ENCODE data around the gene PLA1A. TPM values are rescaled to one million over a fixed set of nuclear protein-coding genes. Genes with fewer than 3 reads are reported as not detected.
A peak's percentile ranks its signal among the peaks of the same experiment; 100 is the strongest.

PLA1A gene
- total and polyA plus RNA-seq, 2 donors (not counting 1 experiment from before 2014, with no cell fraction given), result 0.27 to 0.28 TPM

GRCh38 chr3:119675188-119675874 lies 77.6 kb downstream of the PLA1A start:
- peak overlapping the region; percentile 95 for H3K27ac Mint-ChIP-seq
- ChIA-PET CTCF (interaction anchor here (0.7 to 1.4 kb wide), 6 partner anchors 12 to 792 kb away, joined by 3 to 7 read pairs (median 3); partner anchors contain the start of gene CD80), POLR2A (no interaction called here)
- Histone ChIP-seq H3K9ac (ENCODE audit: low read length) (no peak overlapping the region), H3K4me1 (ENCODE audit: control insufficient read depth in 2 of 2, insufficient read depth in 2 of 2, low read length in 2 of 2) (peaks cover 17% of the 10 kb centered on the region in 2 donors), H3K27me3 (replicated peaks in 1 of 4; ENCODE audit: control extremely low read depth in 1 of 4, control insufficient read depth in 3 of 4, insufficient read depth in 4 of 4, low read length in 3 of 4) (no peaks in the 10 kb centered on the region), H3K9me3 (ENCODE audit: control extremely low read depth in 1 of 3, control insufficient read depth in 2 of 3, insufficient read depth in 1 of 3, low read length in 2 of 3) (no peaks in the 10 kb centered on the region), H3K79me2 (ENCODE audit: control insufficient read depth, insufficient read depth, low read length) (peaks cover 16% of the 10 kb centered on the region), H3K36me3 (replicated peaks in 1 of 2; ENCODE audit: control extremely low read depth in 1 of 2, control insufficient read depth in 1 of 2, extremely low read depth in 1 of 2, insufficient read depth in 2 of 2, low read length in 1 of 2) (peaks cover under 1 to 42% of the 10 kb centered on the region in 2 experiments), H4K20me1 (ENCODE audit: control insufficient read depth, insufficient read depth, low read length, poor library complexity, severe bottlenecking) (no peaks in the 10 kb centered on the region), H3K4me3 (ENCODE audit: control extremely low read depth in 1 of 5, extremely low read depth in 1 of 5, insufficient read depth in 1 of 5, low read depth in 2 of 5, low read length in 4 of 5) (no peak overlapping the region), H3K27ac (ENCODE audit: low read length in 2 of 2) (peak overlapping the region in 1 of 2 donors; percentile 96), H2AFZ (ENCODE audit: insufficient read depth, low read depth, low read length, poor library complexity, severe bottlenecking) (no peak overlapping the region), H3K4me2 (replicated peaks; ENCODE audit: low read depth, low read length, poor library complexity, severe bottlenecking) (peak overlapping the region; percentile 83)
- TF ChIP-seq EZH2 (IDR thresholded peaks at IDR 0.05; ENCODE audit: borderline replicate concordance, insufficient read depth, low read depth, low read length, poor library complexity, severe bottlenecking) (no peak), CTCF (IDR thresholded peaks at IDR 0.05) (no peak)
- H3K4me1 Mint-ChIP-seq, result peaks cover 28% of the 10 kb centered on the region
- WGBS (ENCODE audit: insufficient coverage), result no CpG with 5 or more reads among the region's 5 CpGs
- no peaks in the 10 kb centered on the region for H3K27me3 Mint-ChIP-seq
- intact Hi-C loops (cut with micrococcal nuclease), result loop anchor here (5.0 to 10.0 kb wide), 2 partner anchors 93 to 669 kb away; partner anchors contain the start of gene LRRC58
- ATAC-seq (ENCODE audit: low read depth) (no peak), DNase-seq (no peak)
- peak overlapping the region; percentile 88 for H3K4me3 Mint-ChIP-seq
- H3K9me3 Mint-ChIP-seq (ENCODE audit: insufficient read depth), result no peaks in the 10 kb centered on the region

- Mint-ChIP-seq H3K9me3 (ENCODE audit: insufficient read depth) (no peaks in the 10 kb centered on the region), H3K27ac (peak overlapping the region; percentile 95), H3K27me3 (no peaks in the 10 kb centered on the region), H3K4me1 (peaks cover 27% of the 10 kb centered on the region), H3K4me3 (peak overlapping the region; percentile 88)
- DNase-seq, result no peak
- no CpG with 5 or more reads among the region's 1 CpG for WGBS (ENCODE audit: insufficient coverage)
- H3K27me3 ChIP-seq (replicated peaks in 1 of 4; ENCODE audit: control extremely low read depth in 1 of 4, control insufficient read depth in 3 of 4, insufficient read depth in 4 of 4, low read length in 3 of 4), result no peaks in the 10 kb centered on the region
- peak overlapping the region in 1 of 2 donors; percentile 96 for H3K27ac ChIP-seq (ENCODE audit: low read length in 2 of 2)
- POLR2A ChIA-PET, result interaction anchor here (0.8 to 1.6 kb wide), 4 partner anchors 25 to 178 kb away, joined by 3 to 9 read pairs (median 4); partner anchors contain the start of gene TIMMDC1
- no peak overlapping the region for H2AFZ ChIP-seq (ENCODE audit: insufficient read depth, low read depth, low read length, poor library complexity, severe bottlenecking)
- intact Hi-C loops (cut with micrococcal nuclease), result loop anchor here (5.0 to 10.0 kb wide), 2 partner anchors 94 to 669 kb away; partner anchors contain the start of gene LRRC58
- no peaks in the 10 kb centered on the region for H4K20me1 ChIP-seq (ENCODE audit: control insufficient read depth, insufficient read depth, low read length, poor library complexity, severe bottlenecking)
- CTCF ChIA-PET, result interaction anchor here (1.2 to 1.6 kb wide), 5 partner anchors 27 to 792 kb away, joined by 3 to 7 read pairs (median 4); partner anchors contain the start of gene CD80
- no peaks in the 10 kb centered on the region for H3K9me3 ChIP-seq (ENCODE audit: control extremely low read depth in 1 of 3, control insufficient read depth in 2 of 3, insufficient read depth in 1 of 3, low read length in 2 of 3)
- H3K4me3 ChIP-seq (ENCODE audit: control extremely low read depth in 1 of 5, extremely low read depth in 1 of 5, insufficient read depth in 1 of 5, low read depth in 2 of 5, low read length in 4 of 5), result peak overlapping the region in 2 of 5 experiments; percentile 73 to 79
- peaks cover 17% of the 10 kb centered on the region in 2 donors for H3K4me1 ChIP-seq (ENCODE audit: control insufficient read depth in 2 of 2, insufficient read depth in 2 of 2, low read length in 2 of 2)
- ATAC-seq (ENCODE audit: low read depth), result no peak
- peaks cover 0 to 36% of the 10 kb centered on the region in 2 experiments for H3K36me3 ChIP-seq (replicated peaks in 1 of 2; ENCODE audit: control extremely low read depth in 1 of 2, control insufficient read depth in 1 of 2, extremely low read depth in 1 of 2, insufficient read depth in 2 of 2, low read length in 1 of 2)
- H3K9ac ChIP-seq (ENCODE audit: low read length), result peak overlapping the region; percentile 78
- H3K4me2 ChIP-seq (replicated peaks; ENCODE audit: low read depth, low read length, poor library complexity, severe bottlenecking), result peak overlapping the region; percentile 83
- TF ChIP-seq CTCF (IDR thresholded peaks at IDR 0.05) (no peak), EZH2 (IDR thresholded peaks at IDR 0.05; ENCODE audit: borderline replicate concordance, insufficient read depth, low read depth, low read length, poor library complexity, severe bottlenecking) (no peak)
- peaks cover 16% of the 10 kb centered on the region for H3K79me2 ChIP-seq (ENCODE audit: control insufficient read depth, insufficient read depth, low read length)
These were observed 78.3 kb downstream of the PLA1A start for GRCh38 chr3:119676020-119676419.
